Measurements from ENCODE around the gene CAMKK2.
"Not testable (repeated sequence)": the region's sequence is repeated elsewhere in the genome, so short reads cannot be mapped to it uniquely, and the experiment has no call there.

The CAMKK2 gene

DNA sequence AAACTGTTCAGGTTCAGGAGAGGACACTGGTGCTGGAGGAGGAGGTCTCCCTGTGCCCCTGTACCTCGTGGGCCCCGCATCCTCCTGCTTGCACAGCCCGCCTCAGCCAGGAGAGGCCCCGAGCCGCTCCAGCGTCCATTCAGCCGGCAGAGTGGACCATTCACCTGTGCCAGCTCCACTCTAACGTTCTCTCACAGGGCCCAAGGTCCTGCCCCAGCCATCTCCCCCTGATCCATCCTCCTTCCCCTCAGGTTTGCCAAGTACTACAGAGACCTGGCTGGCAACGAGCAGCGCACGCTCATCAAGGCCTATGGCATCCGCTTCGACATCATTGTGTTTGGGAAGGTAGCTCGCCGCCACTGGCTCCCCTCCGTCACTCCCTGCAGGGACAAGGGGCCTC lies 64.3 kb downstream of the CAMKK2 start:
- no peak for FAIRE-seq
- TF ChIP-seq SPI1 (IDR thresholded peaks at IDR 0.05; ENCODE audit: low read depth, low read length) (no peak), POLR2AphosphoS5 (IDR thresholded peaks at IDR 0.05; ENCODE audit: low read depth, low read length) (no peak), TAF1 (IDR thresholded peaks at IDR 0.05; ENCODE audit: low read depth, low read length) (no peak), POLR2A (IDR thresholded peaks at IDR 0.05; ENCODE audit: low read depth, low read length) (no peak)

GRCh38 chr12:121230538-121230907 lies 66.0 kb downstream of the CAMKK2 start:
- FAIRE-seq: no peak
- TF ChIP-seq TAF1 (IDR thresholded peaks at IDR 0.05; ENCODE audit: low read depth, low read length) (no peak), PAX5 (IDR thresholded peaks at IDR 0.05; ENCODE audit: insufficient read depth, low read length, severe bottlenecking) (no peak), SPI1 (IDR thresholded peaks at IDR 0.05; ENCODE audit: low read depth, low read length) (no peak), POU2F2 (IDR thresholded peaks at IDR 0.05; ENCODE audit: low read depth, low read length) (no peak), POLR2AphosphoS5 (IDR thresholded peaks at IDR 0.05; ENCODE audit: low read depth, low read length) (no peak), POLR2A (IDR thresholded peaks at IDR 0.05; ENCODE audit: low read depth, low read length) (no peak)
- DNase-seq (ENCODE audit: insufficient read length, low spot score): no peak

More for the DNA sequence above, 64.3 kb downstream of the CAMKK2 start:
- no peak for DNase-seq (ENCODE audit: insufficient read length, low spot score)

- peak; percentile 66 for DNase-seq (ENCODE audit: insufficient read length, low spot score)
- FAIRE-seq: peak; percentile 87
These were observed 66.5 kb downstream of the CAMKK2 start for GRCh38 chr12:121229826-121230537.

GRCh38 chr12:121228919-121229665 lies 67.4 kb downstream of the CAMKK2 start:
- TF ChIP-seq PAX5 (IDR thresholded peaks at IDR 0.05; ENCODE audit: insufficient read depth, low read length, severe bottlenecking) (no peak), TAF1 (IDR thresholded peaks at IDR 0.05; ENCODE audit: low read depth, low read length) (no peak), POU2F2 (IDR thresholded peaks at IDR 0.05; ENCODE audit: low read depth, low read length) (no peak), SPI1 (IDR thresholded peaks at IDR 0.05; ENCODE audit: low read depth, low read length) (no peak), POLR2AphosphoS5 (IDR thresholded peaks at IDR 0.05; ENCODE audit: low read depth, low read length) (no peak), POLR2A (IDR thresholded peaks at IDR 0.05; ENCODE audit: low read depth, low read length) (no peak)
- no peak for FAIRE-seq
- no peak for DNase-seq (ENCODE audit: insufficient read length, low spot score)

GRCh38 chr12:121227294-121227693 lies 69.2 kb downstream of the CAMKK2 start:
- TF ChIP-seq POU2F2 (IDR thresholded peaks at IDR 0.05; ENCODE audit: low read depth, low read length) (peak; percentile 76), SPI1 (IDR thresholded peaks at IDR 0.05; ENCODE audit: low read depth, low read length) (no peak), TAF1 (IDR thresholded peaks at IDR 0.05; ENCODE audit: low read depth, low read length) (no peak)
- no peak for DNase-seq (ENCODE audit: insufficient read length, low spot score)
- FAIRE-seq: peak; percentile 89

- not testable (repeated sequence) for DNase-seq (ENCODE audit: insufficient read length, low spot score); FAIRE-seq
These were observed 69.6 kb downstream of the CAMKK2 start for GRCh38 chr12:121226871-121227270.

GRCh38 chr12:121226399-121226798 lies 70.1 kb downstream of the CAMKK2 start:
- DNase-seq (ENCODE audit: insufficient read length, low spot score) (no peak), FAIRE-seq (no peak)
- TF ChIP-seq TAF1 (IDR thresholded peaks at IDR 0.05; ENCODE audit: low read depth, low read length): no peak
- no peak for TF ChIP-seq POLR2AphosphoS5 (IDR thresholded peaks at IDR 0.05; ENCODE audit: low read depth, low read length)
- TF ChIP-seq SPI1 (IDR thresholded peaks at IDR 0.05; ENCODE audit: low read depth, low read length): no peak
- TF ChIP-seq POLR2A (IDR thresholded peaks at IDR 0.05; ENCODE audit: low read depth, low read length): no peak
- TF ChIP-seq POU2F2 (IDR thresholded peaks at IDR 0.05; ENCODE audit: low read depth, low read length): no peak
- TF ChIP-seq PAX5 (IDR thresholded peaks at IDR 0.05; ENCODE audit: insufficient read depth, low read length, severe bottlenecking): no peak

GRCh38 chr12:121224591-121224990 lies 71.9 kb downstream of the CAMKK2 start:
- FAIRE-seq: no peak
- DNase-seq (ENCODE audit: insufficient read length, low spot score): no peak
- no peak for TF ChIP-seq POU2F2 (IDR thresholded peaks at IDR 0.05; ENCODE audit: low read depth, low read length)
- TF ChIP-seq SPI1 (IDR thresholded peaks at IDR 0.05; ENCODE audit: low read depth, low read length): no peak
- TF ChIP-seq POLR2A (IDR thresholded peaks at IDR 0.05; ENCODE audit: low read depth, low read length): no peak
- TF ChIP-seq POLR2AphosphoS5 (IDR thresholded peaks at IDR 0.05; ENCODE audit: low read depth, low read length): no peak
- no peak for TF ChIP-seq PAX5 (IDR thresholded peaks at IDR 0.05; ENCODE audit: insufficient read depth, low read length, severe bottlenecking)
- TF ChIP-seq TAF1 (IDR thresholded peaks at IDR 0.05; ENCODE audit: low read depth, low read length): no peak

DNA sequence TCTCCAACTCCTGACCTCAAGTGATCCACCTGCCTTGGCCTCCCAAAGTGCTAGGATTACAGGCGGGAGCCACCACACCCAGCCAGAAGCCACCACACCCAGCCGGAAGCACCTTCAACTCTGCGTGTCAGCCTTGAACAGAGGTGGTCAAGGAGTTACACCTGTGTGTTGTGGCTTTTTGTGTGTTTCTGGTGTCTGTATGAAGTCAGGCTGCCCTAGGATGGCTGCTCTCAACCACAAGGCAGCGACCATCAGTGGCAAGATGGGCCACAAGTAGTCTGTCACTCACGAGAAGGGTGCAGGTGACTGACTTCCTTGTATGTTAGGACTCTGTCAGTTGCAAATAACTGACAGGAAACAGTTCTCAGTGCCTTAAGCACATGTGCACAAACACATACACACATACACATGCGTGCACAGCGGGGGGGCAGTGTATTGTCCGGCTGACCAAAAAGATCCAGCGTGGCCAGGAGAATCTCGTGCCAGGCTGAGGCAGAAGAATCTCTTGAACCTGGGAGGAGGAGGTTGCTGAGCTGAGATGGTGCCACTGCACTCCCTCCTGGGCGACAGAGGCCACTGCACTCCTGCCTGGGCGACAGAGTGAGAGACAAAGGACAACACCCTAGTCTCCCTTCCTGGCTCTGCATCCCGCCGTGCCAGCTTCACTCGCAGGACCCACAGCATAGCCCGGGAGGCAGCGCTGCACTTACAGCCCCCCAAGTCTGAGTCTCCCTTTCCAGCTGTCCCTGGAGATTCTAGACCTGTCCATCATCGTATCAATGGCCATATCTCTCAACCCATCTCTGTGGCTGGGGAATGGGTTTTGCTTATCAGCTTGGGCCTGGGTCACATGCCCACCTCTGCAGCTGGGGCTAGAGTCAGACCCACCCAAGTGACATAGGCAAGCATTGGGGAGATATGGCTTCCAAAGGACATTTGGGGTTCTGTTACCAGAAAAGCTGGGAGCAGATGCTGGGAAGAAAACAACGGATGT lies 72.9 kb downstream of the CAMKK2 start:
- no peak for TF ChIP-seq POLR2AphosphoS5 (IDR thresholded peaks at IDR 0.05; ENCODE audit: low read depth, low read length)
- no peak for TF ChIP-seq POLR2A (IDR thresholded peaks at IDR 0.05; ENCODE audit: low read depth, low read length)
- TF ChIP-seq POU2F2 (IDR thresholded peaks at IDR 0.05; ENCODE audit: low read depth, low read length): no peak
- no peak for TF ChIP-seq PAX5 (IDR thresholded peaks at IDR 0.05; ENCODE audit: insufficient read depth, low read length, severe bottlenecking)
- TF ChIP-seq TAF1 (IDR thresholded peaks at IDR 0.05; ENCODE audit: low read depth, low read length): no peak
- TF ChIP-seq SPI1 (IDR thresholded peaks at IDR 0.05; ENCODE audit: low read depth, low read length): no peak
- FAIRE-seq (peak; percentile 90), DNase-seq (ENCODE audit: insufficient read length, low spot score) (no peak)
